Activated CD4-positive, alpha-beta T cell treated with anti-CD3 and anti-CD28 coated beads for 24 hours (primary cell): ENCODE results near the gene ERN1.

ENCODE experiments used
- DNase-seq, 2 donors: peaks; one replicate each; pipeline ENCODE4 v3.0.0-alpha.2; 2020; ENCODE audit warnings: low read depth in 2 of 2

The ERN1 gene

GRCh38 chr17:64061178-64061898, 68.6 kb downstream of the ERN1 start:
- DNase-seq, result no peak

GRCh38 chr17:64060331-64060730, 69.6 kb downstream of the ERN1 start:
- DNase-seq, result no peak

- DNase-seq, result no peak
Observed at GRCh38 chr17:64059756-64060155, 70.2 kb downstream of the ERN1 start.

GRCh38 chr17:64058621-64059020, 71.3 kb downstream of the ERN1 start:
- no peak for DNase-seq

- no peak for DNase-seq
Observed at GRCh38 chr17:64057701-64058263, 72.2 kb downstream of the ERN1 start.

- no peak for DNase-seq
Observed at GRCh38 chr17:64056269-64057005, 73.5 kb downstream of the ERN1 start.

GRCh38 chr17:64055183-64056142, 74.5 kb downstream of the ERN1 start:
- no peak for DNase-seq

GRCh38 chr17:64054304-64054703, 75.6 kb downstream of the ERN1 start:
- no peak for DNase-seq

- no peak for DNase-seq
Observed at GRCh38 chr17:64053101-64053500, 76.8 kb downstream of the ERN1 start.

GRCh38 chr17:64051153-64051552, 78.8 kb downstream of the ERN1 start:
- no peak for DNase-seq

GRCh38 chr17:64048805-64049204, 81.1 kb downstream of the ERN1 start:
- no peak for DNase-seq

- no peak for DNase-seq
Observed at GRCh38 chr17:64045176-64045575, 84.8 kb downstream of the ERN1 start.

- DNase-seq, result no peak
Observed at GRCh38 chr17:64042700-64043485, 87.1 kb downstream of the ERN1 start.

- DNase-seq, result no peak
Observed at GRCh38 chr17:64041912-64042311, 88.0 kb downstream of the ERN1 start.

- no peak for DNase-seq
Observed at GRCh38 chr17:64040206-64040605, 89.7 kb downstream of the ERN1 start.

- no peak for DNase-seq
Observed at GRCh38 chr17:64039106-64039400, 90.9 kb downstream of the ERN1 start.

- no peak for DNase-seq
Observed at GRCh38 chr17:64038331-64039105, 91.4 kb downstream of the ERN1 start.

GRCh38 chr17:64037802-64038201, 92.1 kb downstream of the ERN1 start:
- no peak for DNase-seq

GRCh38 chr17:64037180-64037579, 92.8 kb downstream of the ERN1 start:
- DNase-seq, result no peak

- DNase-seq, result no peak
Observed at GRCh38 chr17:64036198-64036922, 93.6 kb downstream of the ERN1 start.
